GM21390 (cell line): ENCODE measurements around the gene COL4A2.
"Not testable (repeated sequence)": the region's sequence is repeated elsewhere in the genome, so short reads cannot be mapped to it uniquely, and the experiment has no call there.

Experiments used
- ATAC-seq: cut with Tn5 transposase; IDR thresholded peaks from one replicate; pipeline ENCODE4 v1.9.1; 2021; ENCODE audit not compliant: unreplicated experiment

COL4A2 gene

DNA sequence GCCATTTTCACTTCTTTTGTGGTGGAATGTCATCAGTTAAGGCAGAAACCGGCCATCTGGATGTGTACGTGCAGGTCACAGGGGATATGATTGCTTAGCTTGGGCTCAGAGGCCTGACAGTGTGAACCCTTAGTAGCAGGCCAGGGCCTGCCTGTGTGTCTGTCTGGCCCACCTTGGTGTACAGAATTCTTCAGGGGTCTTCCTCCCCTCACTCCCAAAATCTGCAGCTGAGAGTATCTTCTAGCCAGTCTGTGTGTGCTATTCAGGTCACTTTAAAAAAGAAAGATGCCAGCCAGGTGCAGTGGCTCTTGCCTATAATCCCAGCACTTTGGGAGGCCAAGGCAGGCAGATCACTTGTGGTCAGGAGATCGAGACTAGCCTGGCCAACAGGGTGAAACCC is 179.8 kb downstream of the COL4A2 start:
- ATAC-seq: not testable (repeated sequence)

GRCh38 chr13:110490009-110490770 is 183.1 kb downstream of the COL4A2 start:
- no peak for ATAC-seq

- no peak for ATAC-seq
These were observed 185.0 kb downstream of the COL4A2 start for GRCh38 chr13:110491869-110492678.

DNA sequence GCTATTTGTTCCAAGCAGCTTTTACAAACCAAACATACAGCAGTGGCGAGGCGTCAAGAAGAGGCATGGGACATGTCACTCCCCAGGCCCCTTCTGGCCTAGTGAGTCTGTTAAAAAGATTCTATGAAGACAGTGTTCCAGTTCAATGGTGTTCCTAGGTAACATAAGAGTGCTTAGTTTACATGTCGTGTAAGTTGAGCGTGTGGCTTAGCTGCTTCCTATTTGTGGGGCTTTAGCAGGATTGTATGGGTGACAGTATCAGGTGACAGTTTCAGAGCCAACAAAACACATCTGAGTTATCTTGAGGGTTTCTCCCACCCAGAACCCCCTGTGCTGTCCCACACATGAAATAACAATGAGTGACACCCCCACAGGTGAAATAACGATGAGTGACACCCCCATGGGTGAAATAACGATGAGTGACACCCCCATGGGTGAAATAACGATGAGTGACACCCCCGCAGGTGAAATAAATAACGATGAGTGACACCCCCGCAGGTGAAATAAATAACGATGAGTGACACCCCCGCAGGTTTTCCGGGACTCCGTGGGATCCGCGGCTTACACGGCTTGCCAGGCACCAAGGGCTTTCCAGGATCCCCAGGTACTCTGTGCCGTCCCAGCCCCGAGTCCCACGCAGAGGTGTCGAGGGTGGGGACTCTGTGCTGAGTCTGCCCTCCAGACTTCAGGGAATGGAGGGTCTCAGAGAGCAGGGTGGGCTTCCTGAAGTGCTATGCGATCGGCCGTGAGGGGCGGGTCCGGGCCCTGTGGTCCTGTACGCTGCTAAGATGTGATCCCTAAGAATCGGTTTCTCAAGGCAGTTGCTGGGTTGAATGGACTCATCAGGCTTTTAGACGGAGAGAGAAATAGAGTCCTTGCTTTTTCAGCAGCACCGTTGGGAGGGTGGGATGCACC is 185.9 kb downstream of the COL4A2 start:
- ATAC-seq: no peak

- ATAC-seq: no peak
These were observed 186.5 kb downstream of the COL4A2 start for GRCh38 chr13:110493613-110494012.

- ATAC-seq: no peak
These were observed 188.3 kb downstream of the COL4A2 start for GRCh38 chr13:110495376-110495775.

DNA sequence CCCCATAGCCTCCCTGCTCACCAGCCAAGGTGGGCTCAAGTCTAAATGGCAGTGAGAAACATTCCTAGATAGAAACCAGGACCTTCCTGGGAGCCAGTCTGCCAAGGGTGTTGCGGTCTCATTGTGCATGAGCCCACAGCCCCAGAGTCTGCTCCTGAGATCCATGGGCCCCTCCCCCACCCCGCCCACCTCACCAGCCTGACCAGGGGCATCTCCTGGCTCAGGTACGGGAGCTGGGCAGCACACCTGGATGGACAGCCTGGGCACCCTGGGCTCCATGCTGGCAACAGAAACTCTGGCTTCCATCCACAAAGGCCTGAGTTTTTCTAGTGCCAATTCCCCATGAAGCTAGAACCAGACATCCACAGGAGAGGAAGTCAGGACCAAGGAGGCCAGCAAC is 188.8 kb downstream of the COL4A2 start:
- no peak for ATAC-seq

GRCh38 chr13:110496281-110496680 is 189.2 kb downstream of the COL4A2 start:
- ATAC-seq: no peak

DNA sequence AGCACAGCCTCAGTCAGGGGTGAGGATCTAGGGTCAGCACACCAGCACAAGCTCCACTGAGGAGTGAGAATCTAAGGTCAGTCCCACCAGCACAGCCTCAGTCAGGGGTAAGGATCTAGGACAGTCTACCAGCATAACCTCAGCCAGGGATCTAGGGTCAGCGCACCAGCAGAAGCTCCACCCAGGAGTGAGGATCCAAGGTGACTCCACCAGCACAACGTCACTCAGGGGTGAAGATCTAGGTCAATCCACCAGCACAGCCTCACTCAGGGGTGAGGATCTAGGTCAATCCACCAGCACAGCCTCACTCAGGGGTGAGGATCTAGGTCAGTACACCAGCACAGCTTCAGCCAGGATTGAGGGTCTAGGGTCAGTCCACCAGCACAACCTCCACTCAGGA is 189.9 kb downstream of the COL4A2 start:
- no peak for ATAC-seq

- ATAC-seq: not testable (repeated sequence)
These were observed 190.8 kb downstream of the COL4A2 start for GRCh38 chr13:110497896-110498295.

- ATAC-seq: no peak
These were observed 191.2 kb downstream of the COL4A2 start for GRCh38 chr13:110498327-110498726.

DNA sequence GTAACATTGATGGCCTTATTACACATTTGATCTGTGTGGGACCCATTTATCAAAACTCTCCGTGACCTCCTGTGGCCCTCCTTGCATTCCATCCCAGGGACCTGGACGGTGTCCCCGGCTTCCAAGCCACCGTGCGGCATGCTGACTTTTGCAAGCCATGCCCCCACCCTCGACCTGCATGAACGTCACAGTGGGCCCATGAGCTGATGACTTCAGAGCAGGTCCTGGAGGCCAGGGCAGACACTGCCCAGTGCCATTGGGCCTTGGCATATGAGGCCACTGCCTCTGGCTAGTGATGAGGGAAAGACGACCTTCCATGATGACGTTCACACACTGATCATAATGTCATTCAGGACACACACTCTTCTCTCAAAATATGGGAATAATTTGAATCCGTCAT is 191.7 kb downstream of the COL4A2 start:
- ATAC-seq: no peak

DNA sequence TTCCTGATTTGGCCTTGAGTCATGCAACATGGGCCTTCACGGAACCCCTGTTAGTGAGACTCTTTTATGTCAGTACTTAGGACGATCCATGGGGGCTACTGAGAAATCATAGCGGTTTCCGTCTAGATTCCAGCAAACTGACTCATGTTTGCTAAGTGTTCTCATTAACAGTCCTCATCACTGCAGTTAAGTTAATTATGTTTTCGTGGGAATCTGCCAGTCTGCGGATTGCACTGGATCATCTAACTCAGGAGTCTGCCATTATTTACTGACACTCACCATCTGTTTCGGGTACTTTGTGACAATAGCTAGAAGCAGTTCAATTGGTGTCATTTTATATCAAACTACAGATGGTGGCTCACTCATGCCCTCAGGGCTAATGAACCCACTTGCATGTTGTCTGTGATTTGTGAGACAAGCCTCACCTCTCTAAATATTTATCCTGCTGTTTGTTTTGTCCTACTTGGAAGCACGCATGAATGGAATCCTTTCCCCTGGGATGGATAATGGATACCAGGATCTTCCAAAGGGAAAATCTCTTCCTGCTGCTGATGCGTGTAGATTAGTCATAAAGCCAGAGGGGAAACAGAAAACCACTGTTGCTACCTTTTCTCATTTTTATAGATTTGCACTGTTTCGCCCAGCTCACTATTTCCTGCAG is 192.7 kb downstream of the COL4A2 start:
- ATAC-seq: no peak

DNA sequence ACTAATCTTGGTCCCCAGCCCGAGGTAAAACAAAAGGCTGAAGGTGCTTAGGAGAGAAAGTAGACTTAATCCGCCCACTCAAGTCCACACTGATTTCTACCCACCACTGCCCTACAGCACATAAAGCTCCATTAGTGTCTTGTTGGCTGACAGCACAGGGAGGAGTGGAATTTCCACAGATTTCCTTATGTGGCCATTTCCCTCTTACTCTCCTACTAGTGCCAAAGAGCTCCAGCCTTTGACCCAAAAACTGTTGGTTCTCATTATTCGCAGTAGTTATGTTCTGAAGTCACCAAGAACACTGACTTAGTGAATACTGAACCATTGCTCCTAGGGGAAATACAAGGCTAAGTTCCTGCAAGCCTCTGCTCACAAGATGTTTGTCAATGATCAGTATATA is 193.3 kb downstream of the COL4A2 start:
- ATAC-seq: no peak

DNA sequence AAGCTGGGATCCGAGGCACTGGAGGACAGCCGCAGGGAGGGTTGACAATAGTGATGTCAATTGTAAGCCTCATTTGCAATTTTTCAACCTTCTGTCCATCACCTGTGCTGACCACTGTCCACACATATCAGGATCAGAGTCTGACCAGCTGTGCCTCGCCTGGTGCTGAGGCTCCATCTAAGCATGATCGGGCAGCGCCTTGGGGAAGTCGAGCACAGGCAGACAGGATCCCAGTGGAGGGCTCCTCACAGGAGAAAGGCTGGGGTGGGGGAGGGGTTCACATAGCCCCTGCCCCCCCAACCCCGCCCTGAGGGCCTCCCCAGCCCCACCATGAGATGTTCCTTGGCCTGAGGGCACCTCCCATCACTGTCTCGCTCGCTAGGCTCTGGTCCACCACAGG is 194.1 kb downstream of the COL4A2 start:
- no peak for ATAC-seq

GRCh38 chr13:110503037-110503901 is 196.2 kb downstream of the COL4A2 start:
- ATAC-seq: no peak

GRCh38 chr13:110503979-110504499 is 197.0 kb downstream of the COL4A2 start:
- no peak for ATAC-seq

GRCh38 chr13:110505594-110505993 is 198.5 kb downstream of the COL4A2 start:
- no peak for ATAC-seq

DNA sequence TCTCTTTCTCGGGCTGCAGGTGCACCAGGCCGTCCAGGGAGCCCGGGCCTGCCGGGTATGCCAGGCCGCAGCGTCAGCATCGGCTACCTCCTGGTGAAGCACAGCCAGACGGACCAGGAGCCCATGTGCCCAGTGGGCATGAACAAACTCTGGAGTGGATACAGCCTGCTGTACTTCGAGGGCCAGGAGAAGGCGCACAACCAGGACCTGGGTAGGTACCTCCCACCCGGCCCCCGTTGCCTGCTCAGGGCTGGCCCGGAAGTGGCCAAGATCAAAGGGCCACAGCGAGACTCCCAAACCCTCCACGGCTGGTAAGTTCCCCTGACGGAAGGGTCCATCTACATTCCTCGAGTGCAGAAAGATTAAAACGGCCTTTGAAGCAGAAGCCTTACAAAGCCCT is 199.3 kb downstream of the COL4A2 start:
- no peak for ATAC-seq
